Measurements from ENCODE around the gene DNAH6. TPM values are rescaled to one million over a fixed set of nuclear protein-coding genes. Genes with fewer than 3 reads are reported as not detected.
A peak's percentile ranks its signal among the peaks of the same experiment; 100 is the strongest.

The DNAH6 gene
- total RNA-seq, 1 donor from 2014 or later = 0.52 TPM

GRCh38 chr2:84629550-84629949 lies 113.3 kb downstream of the DNAH6 start:
- DNase-seq (ENCODE audit: low read depth) = no peak
- H3K4me3 ChIP-seq (ENCODE audit: low read depth, low read length) = no peak overlapping the region
- no peak for TF ChIP-seq CTCF (conservative IDR thresholded peaks at IDR 0.05; ENCODE audit: low read depth, low read length)

GRCh38 chr2:84631047-84631446 lies 114.7 kb downstream of the DNAH6 start:
- DNase-seq (ENCODE audit: low read depth) = no peak
- no peak overlapping the region for H3K4me3 ChIP-seq (ENCODE audit: low read depth, low read length)
- peak; percentile 75 for TF ChIP-seq CTCF (conservative IDR thresholded peaks at IDR 0.05; ENCODE audit: low read depth, low read length)

GRCh38 chr2:84631985-84632384 lies 115.7 kb downstream of the DNAH6 start:
- DNase-seq (ENCODE audit: low read depth) = no peak
- no peak overlapping the region for H3K4me3 ChIP-seq (ENCODE audit: low read depth, low read length)
- TF ChIP-seq CTCF (conservative IDR thresholded peaks at IDR 0.05; ENCODE audit: low read depth, low read length) = no peak

GRCh38 chr2:84636080-84636971 lies 120.0 kb downstream of the DNAH6 start:
- no peak for DNase-seq (ENCODE audit: low read depth)
- TF ChIP-seq CTCF (conservative IDR thresholded peaks at IDR 0.05; ENCODE audit: low read depth, low read length) = no peak
- H3K4me3 ChIP-seq (ENCODE audit: low read depth, low read length) = no peak overlapping the region

GRCh38 chr2:84639751-84640150 lies 123.5 kb downstream of the DNAH6 start:
- H3K4me3 ChIP-seq (ENCODE audit: low read depth, low read length) = no peak overlapping the region
- no peak for DNase-seq (ENCODE audit: low read depth)
- no peak for TF ChIP-seq CTCF (conservative IDR thresholded peaks at IDR 0.05; ENCODE audit: low read depth, low read length)

GRCh38 chr2:84640411-84640810 lies 124.1 kb downstream of the DNAH6 start:
- no peak overlapping the region for H3K4me3 ChIP-seq (ENCODE audit: low read depth, low read length)
- DNase-seq (ENCODE audit: low read depth) = peak; percentile 94
- no peak for TF ChIP-seq CTCF (conservative IDR thresholded peaks at IDR 0.05; ENCODE audit: low read depth, low read length)

- no peak for DNase-seq (ENCODE audit: low read depth)
- TF ChIP-seq CTCF (conservative IDR thresholded peaks at IDR 0.05; ENCODE audit: low read depth, low read length) = no peak
- no peak overlapping the region for H3K4me3 ChIP-seq (ENCODE audit: low read depth, low read length)
These were observed 124.7 kb downstream of the DNAH6 start for GRCh38 chr2:84641021-84641420.
